GM12878 (cell line): Measurements from ENCODE around the gene UVRAG. TPM values are rescaled to one million over a fixed set of nuclear protein-coding genes. Genes with fewer than 3 reads are reported as not detected.

Source experiments
- ATAC-seq: fragments of 200-7000 bp; cut with Tn5 transposase; 3 replicates; pipeline ENCODE4 v1.9.1; 2020; ENCODE audit warnings: mild to moderate bottlenecking, moderate library complexity
- BruUV-seq: library from RNA; stranded (reverse); fragments of 400-500 nt; replicated peaks from 2 replicates; lab custom pipeline; 2021; lab: Mats Ljungman, UMichigan
- CTCF ChIA-PET: fragments of 300-600 bp; sonication (Branson Sonifier 250); formaldehyde crosslinking; extraction: SDS; loops from one replicate; lab custom pipeline; 2021; ENCODE audit warnings: inconsistent platforms; lab: Yijun Ruan, JAX
- POLR2A ChIA-PET: fragments of 350-600 bp; formaldehyde crosslinking; extraction: SDS; loops from one replicate; lab custom pipeline; 2021; ENCODE audit warnings: inconsistent platforms; lab: Charles Lee
- RAD21 ChIA-PET: fragments of 300-600 bp; sonication (Branson Sonifier 250); formaldehyde crosslinking; loops from one replicate; lab custom pipeline; 2023; ENCODE audit warnings: antibody characterized with exemption; ENCODE audit not compliant: unreplicated experiment; lab: Charles Lee
- SMC1A ChIA-PET: fragments of 300-600 bp; sonication (Branson Sonifier 250); formaldehyde crosslinking; loops from one replicate; lab custom pipeline; 2023; ENCODE audit not compliant: unreplicated experiment, uncharacterized antibody; lab: Charles Lee
- DNase-seq: peaks from one replicate; pipeline ENCODE4 v3.0.0-alpha.2; 2011; ENCODE audit warnings: low read depth, low spot score
- FAIRE-seq: peaks from 3 replicates; lab custom pipeline; 2011; peaks lifted over from hg19 to GRCh38; lab: Jason Lieb, UNC
- H2AFZ ChIP-seq: 2 replicates; pipeline ENCODE4 v1.6.0; 2011; ENCODE audit warnings: low read depth, low read length, control low read depth; ENCODE audit not compliant: control insufficient read depth
- H3K27ac ChIP-seq: 2 replicates; pipeline ENCODE4 v1.5.1; 2011; ENCODE audit warnings: control low read depth; ENCODE audit not compliant: control insufficient read depth, insufficient read depth
- H3K27me3 ChIP-seq, 2 experiments: replicated peaks in 1 of 2; 2 replicates each; pipeline versions ENCODE4 v1.6.0 to v1.6.1; 2011; ENCODE audit warnings: low read length in 1 of 2; ENCODE audit not compliant: control insufficient read depth in 2 of 2, insufficient read depth in 2 of 2
- H3K36me3 ChIP-seq, 2 experiments: 2 replicates each; pipeline ENCODE4 v1.5.1; 2011; ENCODE audit warnings: low read length in 1 of 2; ENCODE audit not compliant: control insufficient read depth in 2 of 2, insufficient read depth in 2 of 2
- H3K4me1 ChIP-seq: 2 replicates; pipeline ENCODE4 v1.6.1; 2011; ENCODE audit warnings: mild to moderate bottlenecking, low read length, moderate library complexity, mixed read lengths; ENCODE audit not compliant: control insufficient read depth, insufficient read depth
- H3K4me2 ChIP-seq: 2 replicates; pipeline ENCODE4 v1.6.0; 2011; ENCODE audit warnings: control low read depth; ENCODE audit not compliant: control insufficient read depth, insufficient read depth
- H3K4me3 ChIP-seq: fragments of 200-600 bp; sonication (generic); 2 replicates; pipeline ENCODE4 v1.5.1; 2016
- H3K79me2 ChIP-seq: 2 replicates; pipeline ENCODE4 v1.6.0; 2011; ENCODE audit warnings: low read length; ENCODE audit not compliant: control insufficient read depth, insufficient read depth
- H3K9ac ChIP-seq: 2 replicates; pipeline ENCODE4 v1.8.0; 2011; ENCODE audit warnings: low read length, control low read depth, mixed read lengths; ENCODE audit not compliant: control insufficient read depth, insufficient read depth
- H3K9me3 ChIP-seq: replicated peaks from 3 replicates; pipeline ENCODE4 v1.5.1; 2011; ENCODE audit warnings: mild to moderate bottlenecking, low read length; ENCODE audit not compliant: control insufficient read depth, insufficient read depth
- H4K20me1 ChIP-seq: 2 replicates; pipeline ENCODE4 v1.6.0; 2011; ENCODE audit not compliant: control insufficient read depth, insufficient read depth
- BHLHE40 ChIP-seq, 2 experiments: fragments of 450-650 bp in 1 of 2; IDR thresholded peaks; 2 replicates each; pipeline ENCODE4 v1.6.1; 2011 to 2017; ENCODE audit warnings: low read depth in 2 of 2, borderline replicate concordance in 1 of 2, improper control_type of control experiment in 1 of 2, low read length in 1 of 2, mild to moderate bottlenecking in 1 of 2
- EGR1 ChIP-seq, 2 experiments: IDR thresholded peaks; 1 replicate in 1 of 2; 2 replicates in 1 of 2; pipeline ENCODE4 v1.6.1; 2011 to 2012; ENCODE audit warnings: low read depth in 2 of 2, low read length in 2 of 2, borderline replicate concordance in 1 of 2, mild to moderate bottlenecking in 1 of 2, moderate library complexity in 1 of 2
- GATAD2B ChIP-seq: fragments of 450-650 bp; conservative IDR thresholded peaks from 2 replicates; pipeline ENCODE4 v1.6.1; 2017; ENCODE audit warnings: low read depth, mild to moderate bottlenecking, moderate library complexity
- IKZF1 ChIP-seq: fragments of 450-650 bp; conservative IDR thresholded peaks from 2 replicates; pipeline ENCODE4 v1.6.1; 2017; ENCODE audit warnings: antibody characterized with exemption, mild to moderate bottlenecking
- LARP7 ChIP-seq: fragments of 450-650 bp; IDR thresholded peaks from 2 replicates; pipeline ENCODE4 v1.6.1; 2017; ENCODE audit warnings: mild to moderate bottlenecking
- MXI1 ChIP-seq: fragments of 150-350 bp; IDR thresholded peaks from 2 replicates; pipeline ENCODE4 v1.6.1; 2011; ENCODE audit warnings: low read depth, mild to moderate bottlenecking, inconsistent platforms, low read length, improper control_type of control experiment
- PML ChIP-seq: IDR thresholded peaks from 2 replicates; pipeline ENCODE4 v1.6.1; 2012; ENCODE audit warnings: low read length, inconsistent platforms
- POLR2A ChIP-seq: IDR thresholded peaks from 2 replicates; pipeline ENCODE4 v1.6.1; 2011; ENCODE audit warnings: low read depth, mild to moderate bottlenecking, low read length
- POLR2AphosphoS2 ChIP-seq: IDR thresholded peaks from 2 replicates; pipeline ENCODE4 v1.6.1; 2011; ENCODE audit warnings: low read depth, mild to moderate bottlenecking, low read length, improper control_type of control experiment, moderate library complexity
- SMARCA5 ChIP-seq: fragments of 450-650 bp; IDR thresholded peaks from 2 replicates; pipeline ENCODE4 v1.6.1; 2017; ENCODE audit warnings: mild to moderate bottlenecking
- TAF1 ChIP-seq: IDR thresholded peaks from 2 replicates; pipeline ENCODE4 v1.6.1; 2011; ENCODE audit warnings: mild to moderate bottlenecking, low read depth, low read length, borderline replicate concordance
- WGBS: methylation state at CpG from one replicate; pipeline ENCODE4 v1.1.6; 2016; ENCODE audit warnings: low lambda C conversion rate; ENCODE audit not compliant: insufficient replicate concordance, insufficient coverage; ENCODE audit errors: missing lambda C conversion rate; 5-methylcytosine and 5-hydroxymethylcytosine counted together
- in situ Hi-C: fragments of 300-500 bp; cut with MboI; formaldehyde crosslinking; loops from 9 replicates; pipeline ENCODE4 v1.14.3; 2018; ENCODE audit warnings: mixed read lengths
- intact Hi-C: fragments of 100-400 bp; cut with micrococcal nuclease; formaldehyde crosslinking; loops from one replicate; pipeline ENCODE4 v1.14.2; 2022; ENCODE audit not compliant: unreplicated experiment
- polyA plus RNA-seq, 11 experiments: library from polyadenylated mRNA; depleted of rRNA in 4 of 11; unstranded in 6 of 11; stranded (reverse) in 5 of 11; fragments of >200 nt; fragmentation: Nextera tagmentation in 4 of 11; fragmentation: Illumina TruSeq in 1 of 11; extraction: Ambion mirVana in 4 of 11; extraction: Trizol in 1 of 11; gene quantifications; 1 replicate in 1 of 11; 2 replicates in 10 of 11; pipeline versions ENCODE4 v1.2.1 to v1.2.3, GENCODE V29; 2011 to 2016; ENCODE audit warnings: inconsistent platforms in 2 of 11, missing spikeins in 2 of 11, low read depth in 1 of 11
- total RNA-seq, 4 experiments: library from RNA; depleted of rRNA in 3 of 4; stranded (reverse); fragments of >200 nt in 3 of 4; fragmentation: Illumina TruSeq in 1 of 4; extraction: Trizol in 1 of 4; gene quantifications; 2 replicates each; pipeline versions ENCODE4 v1.2.1 to v1.2.3, GENCODE V29; 2013 to 2021

Gene UVRAG
- total and polyA plus RNA-seq, 10 of the 15 experiments (the other 5 are each of a cell fraction or from before 2014, with no cell fraction given): 7.0 to 43.4 (median 37.0) TPM

DNA sequence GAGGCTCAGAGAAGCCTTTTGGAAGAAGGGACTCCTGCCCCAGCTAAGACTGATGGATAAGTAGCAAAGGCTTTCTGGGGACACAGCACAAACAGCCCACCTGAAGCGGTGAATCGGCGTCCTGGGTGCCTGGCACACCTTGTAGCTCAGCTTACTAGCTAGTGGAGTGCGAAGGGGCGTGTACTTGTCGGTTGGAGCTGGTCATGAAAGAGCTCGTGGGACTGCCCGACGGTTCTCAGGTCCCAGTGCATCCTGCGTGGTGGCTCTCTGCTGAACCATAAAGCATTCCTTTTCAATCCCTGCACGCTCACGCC is 690 bp upstream of the UVRAG start:
- 6% methylated on average over 12 of the region's 12 CpGs for WGBS
- H3K4me1 ChIP-seq: peaks cover 41% of the 10 kb centered on the region
- no peaks in the 10 kb centered on the region for H3K9me3 ChIP-seq
- peak overlapping the region; percentile 73 for H3K9ac ChIP-seq
- TF ChIP-seq TAF1 (0 out of 2 replicates have a peak, but pooled peaks have one; percentile 28), LARP7 (peak; percentile 60; the same call in 1 of the 2 replicates), IKZF1 (peak; percentile 21; the same call in 1 of the 2 replicates), PML (no peak), SMARCA5 (peak; percentile 16; the same call in 1 of the 2 replicates), MXI1 (peak; percentile 90; the same call in 1 of the 2 replicates), EGR1 (IDR thresholded peaks at IDR 0.05; ENCODE audit: borderline replicate concordance in 1 of 2, low read depth in 2 of 2, low read length in 2 of 2) (no peak), BHLHE40 (IDR thresholded peaks at IDR 0.05; ENCODE audit: borderline replicate concordance in 1 of 2, low read depth in 2 of 2, low read length in 1 of 2) (no peak), GATAD2B (peak; percentile 48; the same call in 1 of the 2 replicates), POLR2A (0 out of 2 replicates have a peak, but pooled peaks have one; percentile 8), POLR2AphosphoS2 (0 out of 2 replicates have a peak, but pooled peaks have one; percentile 16)
- H3K27me3 ChIP-seq: no peaks in the 10 kb centered on the region
- peak overlapping the region; percentile 73 for H2AFZ ChIP-seq
- ChIA-PET SMC1A (interaction anchor here (0.7 to 6.5 kb wide), 10 partner anchors 10 to 338 kb away, joined by 3 to 111 read pairs (median 6); no protein-coding TSS in a partner anchor), CTCF (interaction anchor here (0.6 to 13.1 kb wide), 10 partner anchors 10 to 338 kb away, joined by 3 to 183 read pairs (median 6); no protein-coding TSS in a partner anchor), POLR2A (interaction anchor here (0.6 to 8.7 kb wide), 8 partner anchors 11 to 1652 kb away, joined by 3 to 173 read pairs (median 4); no protein-coding TSS in a partner anchor), RAD21 (interaction anchor here (0.9 to 10.4 kb wide), 7 partner anchors 11 to 91 kb away, joined by 3 to 111 read pairs (median 24); no protein-coding TSS in a partner anchor)
- H3K36me3 ChIP-seq: no peaks in the 10 kb centered on the region
- in situ Hi-C loops (no loop called here), intact Hi-C loops (loop anchor here (10.0 kb wide), 1 partner anchor 1820 kb away; no protein-coding TSS in a partner anchor)
- no peak for FAIRE-seq
- DNase-seq: no peak
- peak overlapping the region; percentile 77 for H3K4me3 ChIP-seq
- peak overlapping the region; percentile 93 for H3K4me2 ChIP-seq
- H3K79me2 ChIP-seq: peaks cover 76% of the 10 kb centered on the region
- H4K20me1 ChIP-seq: no peaks in the 10 kb centered on the region
- BruUV-seq: no TSS peak
- peak overlapping the region; percentile 94 for H3K27ac ChIP-seq
- peak; percentile 45 for ATAC-seq
